ENCODE measurements around the gene HOXB7.

Gene HOXB7

DNA sequence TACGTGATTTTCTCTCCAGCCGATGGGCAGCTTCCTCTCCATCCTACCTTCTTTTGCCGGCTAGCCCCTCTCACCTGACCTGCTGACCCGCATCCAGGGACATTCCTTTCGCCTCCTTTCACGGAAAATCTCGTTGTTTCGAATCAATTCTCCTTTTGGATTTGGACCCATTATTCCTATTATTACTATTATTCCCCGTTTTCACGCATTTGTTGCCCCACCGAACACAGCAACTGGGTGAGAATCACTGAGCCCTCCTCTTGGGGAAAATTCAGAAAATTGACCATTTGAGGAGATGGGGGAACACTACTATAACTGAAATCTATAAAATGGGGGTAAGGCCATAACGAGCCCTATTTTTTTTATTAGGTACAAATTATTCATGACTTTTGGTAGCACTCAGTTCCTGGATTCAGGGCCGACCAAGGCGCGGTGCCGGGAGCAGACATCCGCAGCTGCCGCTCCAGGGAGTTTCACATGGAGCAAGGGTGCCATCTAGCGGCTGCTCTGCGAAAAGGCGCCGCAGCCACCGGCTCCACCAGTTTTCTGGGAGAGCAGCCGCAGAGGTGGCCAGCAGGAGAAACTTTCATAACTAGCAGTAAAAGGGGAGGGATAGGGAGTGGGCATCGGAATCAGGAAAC, 7.6 kb upstream of the HOXB7 start:
- H3K9ac ChIP-seq (ENCODE audit: low read depth, low read length): no peak overlapping the region
- peaks cover 24% of the 10 kb centered on the region; the same call in 1 of the 2 replicates for H3K9me3 ChIP-seq (ENCODE audit: insufficient read depth, low read depth, low read length)
- H3K27ac ChIP-seq (ENCODE audit: low read length): no peak overlapping the region
- no peak overlapping the region for H3K4me3 ChIP-seq (ENCODE audit: low read length)
- peaks cover 100% of the 10 kb centered on the region for H3K27me3 ChIP-seq (ENCODE audit: insufficient read depth, low read length)
- H3K36me3 ChIP-seq (ENCODE audit: insufficient read depth, low read depth, low read length): no peaks in the 10 kb centered on the region
- H3K4me1 ChIP-seq (ENCODE audit: insufficient read depth, low read length): no peaks in the 10 kb centered on the region

DNA sequence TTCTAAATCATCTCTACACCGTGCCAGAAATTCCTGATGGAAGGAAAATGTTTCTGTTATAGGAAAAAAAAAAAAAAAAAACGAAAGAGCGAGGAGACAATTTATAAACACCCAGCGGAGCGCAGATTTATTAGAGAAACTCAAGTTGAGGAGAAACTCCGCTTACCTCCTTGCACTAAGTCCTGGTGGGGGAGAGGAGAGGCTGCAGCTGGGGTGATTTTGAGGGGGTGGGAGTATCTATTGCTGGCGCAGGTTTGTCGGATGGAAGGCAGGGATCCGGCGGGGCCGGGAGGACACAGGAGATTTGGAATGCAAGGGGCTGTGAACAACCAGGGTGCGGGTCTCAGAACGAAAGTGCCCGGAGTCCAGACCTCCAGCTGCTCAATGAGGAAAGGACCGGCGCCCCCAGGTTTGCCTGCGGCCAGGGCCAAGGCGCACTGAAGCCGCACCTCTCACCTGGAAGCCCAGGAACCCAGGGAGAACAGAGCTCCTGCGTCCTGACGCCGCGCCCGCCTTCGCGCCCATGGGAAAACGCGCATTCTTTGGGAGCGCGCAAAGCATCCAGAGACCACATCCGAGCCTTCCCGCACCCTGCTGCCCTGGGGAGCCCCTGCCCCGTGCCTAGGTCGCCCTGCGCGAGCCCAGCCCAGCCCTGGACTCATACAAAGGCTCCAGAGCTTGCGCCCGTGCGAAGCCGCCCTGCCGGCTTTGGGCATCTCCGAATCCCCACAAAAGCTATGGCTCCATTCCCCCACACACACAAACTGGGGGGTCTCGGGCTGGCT, 6.8 kb upstream of the HOXB7 start:
- Histone ChIP-seq H3K4me3 (ENCODE audit: low read length) (no peak overlapping the region), H3K4me1 (ENCODE audit: insufficient read depth, low read length) (no peaks in the 10 kb centered on the region), H3K27me3 (ENCODE audit: insufficient read depth, low read length) (peaks cover 100% of the 10 kb centered on the region), H3K9ac (ENCODE audit: low read depth, low read length) (no peak overlapping the region), H3K27ac (ENCODE audit: low read length) (no peak overlapping the region), H3K9me3 (ENCODE audit: insufficient read depth, low read depth, low read length) (peaks cover 24% of the 10 kb centered on the region; the same call in 1 of the 2 replicates), H3K36me3 (ENCODE audit: insufficient read depth, low read depth, low read length) (no peaks in the 10 kb centered on the region)

- H3K36me3 ChIP-seq (ENCODE audit: insufficient read depth, low read depth, low read length): no peaks in the 10 kb centered on the region
- H3K4me1 ChIP-seq (ENCODE audit: insufficient read depth, low read length): no peaks in the 10 kb centered on the region
- peaks cover 18% of the 10 kb centered on the region; the same call in 1 of the 2 replicates for H3K9me3 ChIP-seq (ENCODE audit: insufficient read depth, low read depth, low read length)
- H3K27ac ChIP-seq (ENCODE audit: low read length): no peak overlapping the region
- no peak overlapping the region for H3K4me3 ChIP-seq (ENCODE audit: low read length)
- peaks cover 100% of the 10 kb centered on the region for H3K27me3 ChIP-seq (ENCODE audit: insufficient read depth, low read length)
- H3K9ac ChIP-seq (ENCODE audit: low read depth, low read length): no peak overlapping the region
Observed at GRCh38 chr17:48616717-48617470, 6.1 kb upstream of the HOXB7 start.

DNA sequence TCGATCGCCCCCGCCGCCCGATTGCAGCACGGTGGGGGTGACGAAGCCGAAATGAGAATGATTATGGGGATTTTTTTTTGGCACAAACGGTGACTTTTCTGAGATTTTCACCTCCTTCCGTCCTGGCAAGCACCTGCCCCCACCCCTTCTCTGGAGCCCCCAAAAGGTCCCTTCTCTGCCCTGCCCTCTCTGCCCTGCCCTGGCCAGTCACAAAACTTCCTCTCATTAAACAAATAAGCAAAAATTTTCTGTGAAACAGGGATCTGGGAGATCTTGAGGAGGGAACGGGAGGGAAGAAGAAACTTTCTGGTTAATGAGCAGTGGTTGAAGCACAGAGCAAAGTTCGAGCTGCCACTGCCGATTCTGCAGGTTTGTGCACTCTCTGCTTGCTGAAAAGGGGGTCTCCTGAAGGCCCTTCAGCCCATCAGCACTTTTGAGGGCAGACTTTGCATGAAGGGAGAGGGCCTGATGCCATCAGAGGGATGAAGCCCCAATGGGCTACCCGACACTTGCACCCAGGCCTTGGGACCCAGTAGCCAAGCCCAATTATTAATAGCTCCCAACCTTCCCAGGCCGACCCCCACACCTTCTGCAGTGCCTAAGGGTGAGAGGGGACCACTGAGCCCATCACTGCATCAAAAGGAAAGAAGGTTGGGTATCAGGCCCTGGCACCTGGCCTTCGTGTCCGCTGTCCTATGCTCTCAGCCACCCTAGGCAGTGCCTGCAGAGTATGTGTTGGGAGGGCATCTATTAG, 5.3 kb upstream of the HOXB7 start:
- H3K9ac ChIP-seq (ENCODE audit: low read depth, low read length): no peak overlapping the region
- H3K27ac ChIP-seq (ENCODE audit: low read length): no peak overlapping the region
- no peaks in the 10 kb centered on the region for H3K4me1 ChIP-seq (ENCODE audit: insufficient read depth, low read length)
- no peak overlapping the region for H3K4me3 ChIP-seq (ENCODE audit: low read length)
- peaks cover 100% of the 10 kb centered on the region for H3K27me3 ChIP-seq (ENCODE audit: insufficient read depth, low read length)
- H3K9me3 ChIP-seq (ENCODE audit: insufficient read depth, low read depth, low read length): peaks cover 14% of the 10 kb centered on the region; the same call in 1 of the 2 replicates
- no peaks in the 10 kb centered on the region for H3K36me3 ChIP-seq (ENCODE audit: insufficient read depth, low read depth, low read length)

DNA sequence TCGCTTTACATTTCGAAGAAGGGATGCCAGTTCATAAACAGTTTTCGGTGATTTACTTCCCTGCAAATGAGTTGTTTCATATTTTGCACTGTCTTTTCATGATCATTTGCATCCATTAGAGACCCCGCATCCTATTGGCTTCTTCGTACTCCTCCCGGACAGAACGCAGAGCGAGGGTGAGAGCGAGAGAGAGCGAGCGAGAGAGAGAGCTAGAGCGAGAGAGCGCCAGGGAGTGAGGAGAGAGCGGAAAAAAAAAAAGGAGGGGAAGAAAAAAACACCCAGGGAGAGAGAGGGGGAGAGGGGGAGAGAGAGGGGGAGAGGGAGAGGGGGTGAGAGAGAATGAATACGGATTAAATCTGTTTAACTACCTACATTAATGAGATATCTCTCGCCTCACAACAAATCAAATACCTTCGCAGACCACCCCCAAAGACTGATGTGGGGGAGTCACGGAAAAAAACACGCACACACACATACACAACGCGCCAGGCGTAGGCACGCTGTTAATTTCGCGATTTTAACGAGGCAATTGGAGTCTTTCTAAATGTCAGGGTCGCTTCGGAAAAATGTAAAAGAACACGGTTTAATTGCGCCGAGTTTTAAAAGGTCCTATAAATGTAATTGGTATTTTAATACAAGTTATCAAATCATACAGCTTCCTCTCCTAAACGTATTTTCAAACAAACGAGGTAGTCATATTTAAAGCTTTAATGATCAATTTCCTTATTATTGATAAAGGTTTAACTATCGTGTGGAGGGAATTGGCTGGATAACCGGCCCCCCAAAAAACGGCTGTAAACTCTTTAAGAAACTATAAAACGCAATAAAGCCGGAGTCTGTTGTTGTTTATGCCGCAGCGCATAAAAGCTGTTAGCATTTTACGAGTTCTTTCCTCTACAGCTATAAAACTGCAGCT, 4.5 kb upstream of the HOXB7 start, which contains the start of gene HOXB8:
TSS of gene HOXB8 (minus strand) at position 246 of the 916 bp plus-strand sequence. CDS start 588 bp downstream, outside the sequence.
- H3K4me3 ChIP-seq (ENCODE audit: low read length): no peak within 1 kb of the TSS
- H3K9me3 ChIP-seq (ENCODE audit: insufficient read depth, low read depth, low read length): peaks cover 11% of the 10 kb centered on the region; the same call in 1 of the 2 replicates
- H3K36me3 ChIP-seq (ENCODE audit: insufficient read depth, low read depth, low read length): no peaks in the 10 kb centered on the region
- H3K27ac ChIP-seq (ENCODE audit: low read length): no peak within 1 kb of the TSS
- peaks cover 100% of the 10 kb centered on the region for H3K27me3 ChIP-seq (ENCODE audit: insufficient read depth, low read length)
- H3K4me1 ChIP-seq (ENCODE audit: insufficient read depth, low read length): no peaks in the 10 kb centered on the region
- H3K9ac ChIP-seq (ENCODE audit: low read depth, low read length): no peak within 1 kb of the TSS

GRCh38 chr17:48613862-48614694, 3.3 kb upstream of the HOXB7 start:
- no peak overlapping the region for H3K27ac ChIP-seq (ENCODE audit: low read length)
- H3K4me1 ChIP-seq (ENCODE audit: insufficient read depth, low read length): no peaks in the 10 kb centered on the region
- H3K9me3 ChIP-seq (ENCODE audit: insufficient read depth, low read depth, low read length): peaks cover 9% of the 10 kb centered on the region; the same call in 1 of the 2 replicates
- H3K9ac ChIP-seq (ENCODE audit: low read depth, low read length): no peak overlapping the region
- no peaks in the 10 kb centered on the region for H3K36me3 ChIP-seq (ENCODE audit: insufficient read depth, low read depth, low read length)
- no peak overlapping the region for H3K4me3 ChIP-seq (ENCODE audit: low read length)
- H3K27me3 ChIP-seq (ENCODE audit: insufficient read depth, low read length): peaks cover 100% of the 10 kb centered on the region

GRCh38 chr17:48612854-48613691, 2.3 kb upstream of the HOXB7 start:
- H3K9ac ChIP-seq (ENCODE audit: low read depth, low read length): no peak overlapping the region

DNA sequence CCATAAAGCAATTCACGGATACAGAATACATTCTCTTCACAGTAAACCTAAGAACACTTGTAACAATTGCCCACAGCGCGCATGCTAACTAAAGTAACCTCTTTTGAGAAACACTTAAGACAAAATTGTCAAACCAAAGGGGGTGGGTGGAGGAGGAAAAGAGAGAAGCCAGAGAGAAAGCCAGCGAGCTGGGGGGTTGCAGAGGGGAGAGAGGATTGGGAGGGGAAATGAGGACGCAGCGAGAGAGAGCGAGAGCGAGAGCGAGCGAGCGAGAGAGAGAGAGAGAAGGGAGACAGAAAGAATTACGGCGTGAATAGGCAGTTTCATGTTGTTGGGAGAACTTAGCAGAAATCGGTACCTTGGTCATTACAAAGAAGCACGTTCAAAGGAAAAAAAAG, 1.6 kb upstream of the HOXB7 start:
- Histone ChIP-seq H3K36me3 (ENCODE audit: insufficient read depth, low read depth, low read length) (no peaks in the 10 kb centered on the region), H3K9ac (ENCODE audit: low read depth, low read length) (no peak overlapping the region), H3K27ac (ENCODE audit: low read length) (no peak overlapping the region), H3K4me1 (ENCODE audit: insufficient read depth, low read length) (no peaks in the 10 kb centered on the region), H3K9me3 (ENCODE audit: insufficient read depth, low read depth, low read length) (peaks cover 13% of the 10 kb centered on the region; the same call in 1 of the 2 replicates), H3K27me3 (ENCODE audit: insufficient read depth, low read length) (peaks cover 100% of the 10 kb centered on the region), H3K4me3 (ENCODE audit: low read length) (no peak overlapping the region)

More at GRCh38 chr17:48612854-48613691, 2.3 kb upstream of the HOXB7 start:
- Histone ChIP-seq H3K36me3 (ENCODE audit: insufficient read depth, low read depth, low read length) (no peaks in the 10 kb centered on the region), H3K9me3 (ENCODE audit: insufficient read depth, low read depth, low read length) (peaks cover 13% of the 10 kb centered on the region; the same call in 1 of the 2 replicates), H3K27me3 (ENCODE audit: insufficient read depth, low read length) (peaks cover 100% of the 10 kb centered on the region), H3K4me3 (ENCODE audit: low read length) (no peak overlapping the region), H3K4me1 (ENCODE audit: insufficient read depth, low read length) (no peaks in the 10 kb centered on the region), H3K27ac (ENCODE audit: low read length) (no peak overlapping the region)

GRCh38 chr17:48611681-48612455, 1.1 kb upstream of the HOXB7 start:
- Histone ChIP-seq H3K9ac (ENCODE audit: low read depth, low read length) (no peak overlapping the region), H3K4me1 (ENCODE audit: insufficient read depth, low read length) (no peaks in the 10 kb centered on the region), H3K27me3 (ENCODE audit: insufficient read depth, low read length) (peaks cover 100% of the 10 kb centered on the region), H3K9me3 (ENCODE audit: insufficient read depth, low read depth, low read length) (peaks cover 8% of the 10 kb centered on the region; the same call in 1 of the 2 replicates), H3K27ac (ENCODE audit: low read length) (no peak overlapping the region), H3K4me3 (ENCODE audit: low read length) (no peak overlapping the region), H3K36me3 (ENCODE audit: insufficient read depth, low read depth, low read length) (no peaks in the 10 kb centered on the region)

All from iPS-20b (cell line).